NCI-H2107 treated with DMSO at 0.1 percent for 48 hours (cell line): Measurements from ENCODE around the gene TMEM179.

Experiments
- DNase-seq: peaks from one replicate; lab custom pipeline; 2025; ENCODE audit not compliant: unreplicated experiment; lab: John Stamatoyannopoulos, UW

Gene TMEM179

DNA sequence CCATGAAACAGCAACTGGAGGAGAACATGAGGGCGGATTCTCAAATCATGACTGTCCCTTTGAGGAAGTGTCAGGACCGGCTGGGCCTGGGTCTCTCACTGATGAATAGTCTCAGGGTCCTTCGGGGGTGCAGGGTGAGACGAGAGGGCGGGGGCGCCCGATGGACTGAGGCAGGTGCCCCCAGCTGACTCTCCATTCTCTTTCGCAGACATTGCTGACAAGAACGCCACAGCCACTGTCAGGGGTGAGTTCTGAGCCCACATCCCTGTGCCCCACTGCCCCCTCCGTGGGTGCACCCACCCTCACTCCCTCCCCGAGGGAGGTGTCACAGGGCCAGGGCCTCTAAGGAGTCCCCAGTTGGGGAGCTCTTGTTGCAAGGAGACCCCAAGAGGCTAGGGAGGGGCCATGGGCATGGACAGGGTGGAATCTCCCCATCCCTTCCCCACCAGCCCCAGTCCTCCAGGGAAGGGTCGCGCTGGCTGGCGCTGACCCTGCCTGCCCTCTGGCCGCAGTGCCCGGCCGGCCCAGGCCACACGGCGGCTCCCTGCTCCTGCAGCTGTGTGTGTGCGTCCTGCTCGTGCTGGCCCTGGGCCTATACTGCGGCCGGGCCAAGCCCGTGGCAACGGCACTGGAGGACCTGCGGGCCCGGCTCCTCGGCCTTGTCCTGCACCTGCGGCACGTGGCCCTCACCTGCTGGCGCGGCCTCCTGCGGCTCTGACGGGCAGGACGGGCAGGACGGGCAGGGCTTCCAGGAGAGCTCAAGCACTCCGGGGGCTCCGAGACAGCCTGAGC is 16.3 kb downstream of the TMEM179 start:
- peak; percentile 22 for DNase-seq

DNA sequence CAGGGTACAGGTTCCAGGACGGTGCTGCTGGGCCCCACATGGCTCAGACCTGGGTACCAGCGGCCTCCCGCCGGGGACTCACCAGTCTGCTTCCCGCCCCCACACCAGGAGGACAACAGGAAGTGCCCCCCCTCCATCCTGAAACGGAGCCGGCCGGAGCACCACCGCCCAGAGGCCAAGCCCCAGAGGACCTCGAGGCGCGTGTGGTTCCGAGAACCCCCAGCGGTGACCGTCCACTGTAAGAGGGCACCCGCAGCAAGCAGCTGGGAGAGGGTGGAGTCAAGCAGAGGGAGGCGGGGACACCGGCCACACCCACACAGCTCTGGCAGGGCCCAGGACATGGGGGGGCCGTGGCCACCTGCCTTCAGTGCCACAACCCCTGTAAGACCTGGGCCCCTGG is 16.9 kb downstream of the TMEM179 start:
- DNase-seq, result no peak

DNA sequence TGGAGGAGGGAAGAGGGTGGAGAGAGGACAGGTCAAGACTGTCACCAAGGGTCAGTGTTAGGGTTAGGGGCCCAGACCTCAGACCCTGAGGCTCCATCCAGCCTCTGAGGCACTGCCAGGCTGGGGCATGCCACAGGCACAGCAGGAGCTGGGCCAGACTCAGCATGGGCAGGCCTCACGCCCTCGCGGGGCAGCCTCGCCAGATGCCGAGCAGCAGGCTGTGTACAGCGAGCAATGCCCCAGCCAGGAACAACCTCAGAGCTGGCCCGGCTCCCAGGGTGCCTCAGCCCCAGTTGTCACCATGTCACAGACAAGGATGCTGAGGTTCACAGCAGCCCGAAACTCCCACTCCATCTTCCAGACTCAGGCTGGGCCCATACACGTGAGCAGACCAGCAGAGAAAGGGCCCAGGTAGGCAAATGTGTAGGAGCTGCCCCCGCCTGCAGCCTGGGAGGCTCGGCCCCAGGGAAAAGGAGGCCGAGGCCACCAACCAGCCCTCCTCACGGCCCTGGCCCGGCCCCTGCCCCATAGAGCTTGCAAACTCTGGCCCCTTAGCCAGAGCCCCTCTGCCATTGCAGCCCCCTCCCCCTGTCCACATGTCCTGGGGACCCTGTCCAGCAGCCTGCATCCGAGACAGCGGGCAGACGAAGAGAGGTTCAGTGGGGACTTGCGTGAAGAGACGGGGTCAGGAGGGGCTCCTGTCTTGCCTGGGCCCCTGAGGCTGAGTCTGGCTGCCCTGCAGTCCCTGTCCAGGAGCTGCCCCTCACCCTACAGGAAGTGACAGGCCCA is 17.5 kb downstream of the TMEM179 start:
- no peak for DNase-seq

DNA sequence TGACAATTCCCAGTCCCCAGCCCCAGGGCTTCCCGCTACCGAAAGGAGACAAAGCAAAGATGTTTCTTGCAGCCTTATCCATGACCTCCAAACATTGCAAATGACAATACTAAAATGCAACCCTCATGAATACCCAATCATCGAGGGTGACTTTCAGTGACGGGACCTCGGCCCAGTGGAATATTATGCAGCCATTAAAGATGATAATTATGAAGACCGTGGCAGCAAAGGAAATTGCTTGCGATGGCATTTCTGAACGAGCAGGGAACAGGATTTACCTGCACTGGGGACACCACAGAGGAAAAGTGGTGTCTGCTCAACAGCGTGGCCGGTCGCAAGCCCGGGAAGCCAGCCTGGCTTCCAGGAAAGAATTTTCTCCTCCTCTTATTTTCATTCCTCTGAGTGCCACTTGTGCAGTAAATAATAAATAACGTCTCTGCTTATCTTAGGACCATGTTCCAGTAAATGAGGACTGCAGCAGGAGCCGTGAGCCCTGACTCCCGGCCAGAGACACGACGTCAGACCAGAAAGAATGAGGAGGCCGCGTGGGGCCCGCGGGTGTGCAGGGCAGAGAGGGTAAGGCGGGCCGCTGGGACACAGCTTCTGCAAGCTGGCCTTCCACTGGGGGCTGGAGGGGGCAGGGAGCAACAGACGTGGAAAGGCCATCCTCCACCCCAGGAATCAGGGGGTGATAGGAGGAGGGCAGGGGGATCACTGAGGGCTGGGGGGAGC is 18.4 kb downstream of the TMEM179 start:
- DNase-seq, result no peak

DNA sequence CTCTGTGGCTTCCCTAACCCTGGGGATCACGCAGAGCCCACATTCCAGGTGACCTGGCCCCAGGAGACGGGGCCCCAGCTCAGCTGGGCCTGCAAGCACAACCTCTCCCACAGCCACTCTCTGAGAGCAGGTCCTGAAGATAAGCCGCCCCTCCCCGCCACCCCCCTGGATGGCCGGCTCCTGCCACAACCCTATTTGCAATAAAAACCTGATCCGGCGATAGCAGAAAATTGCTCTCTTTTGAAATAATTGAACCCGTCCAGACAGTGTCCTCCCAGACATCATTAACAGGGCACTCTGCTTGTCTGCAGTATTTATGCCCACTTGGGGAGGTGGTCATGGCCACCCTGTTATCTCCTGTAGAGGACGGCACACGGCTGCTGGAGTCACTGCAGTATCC is 20.0 kb downstream of the TMEM179 start:
- no peak for DNase-seq

DNA sequence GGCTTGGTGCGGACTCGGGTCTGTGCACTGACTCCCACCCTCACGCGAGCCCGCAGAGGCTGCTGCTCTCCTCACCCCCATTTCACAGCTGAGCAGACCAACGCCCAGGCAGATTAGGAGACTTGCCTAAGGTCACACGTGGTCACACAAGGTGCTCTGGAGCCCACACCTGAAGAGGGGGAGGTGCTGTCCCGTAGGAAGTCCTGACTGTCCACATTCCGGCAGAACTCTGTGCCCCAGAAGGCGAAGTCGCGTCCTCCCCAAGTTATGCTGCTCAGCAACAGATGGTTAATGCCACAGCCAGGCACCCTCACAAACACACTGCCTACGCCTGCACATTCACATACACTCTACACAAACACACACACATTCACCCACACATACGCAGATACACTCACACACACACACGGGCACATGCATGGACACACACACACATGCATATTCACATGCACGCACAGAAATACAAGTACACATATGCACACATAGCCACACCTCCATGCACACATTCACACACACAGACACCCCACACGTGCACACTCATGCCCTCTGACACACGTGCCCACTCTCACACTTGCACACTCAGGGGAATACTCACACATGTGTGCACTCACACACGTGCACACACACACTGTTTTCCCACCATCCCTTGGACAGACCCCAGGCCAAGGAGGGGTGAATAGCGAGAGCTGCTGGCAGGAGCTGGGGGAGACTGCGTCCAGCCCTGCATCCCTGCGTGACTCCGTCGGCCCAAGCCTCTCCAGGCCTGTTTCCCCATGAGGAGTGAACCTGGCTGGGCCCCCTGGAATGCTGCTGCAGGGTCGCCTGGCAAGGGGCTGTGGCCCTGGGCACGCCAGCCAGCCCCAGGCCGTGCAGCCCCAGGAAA is 20.9 kb downstream of the TMEM179 start:
- no peak for DNase-seq

DNA sequence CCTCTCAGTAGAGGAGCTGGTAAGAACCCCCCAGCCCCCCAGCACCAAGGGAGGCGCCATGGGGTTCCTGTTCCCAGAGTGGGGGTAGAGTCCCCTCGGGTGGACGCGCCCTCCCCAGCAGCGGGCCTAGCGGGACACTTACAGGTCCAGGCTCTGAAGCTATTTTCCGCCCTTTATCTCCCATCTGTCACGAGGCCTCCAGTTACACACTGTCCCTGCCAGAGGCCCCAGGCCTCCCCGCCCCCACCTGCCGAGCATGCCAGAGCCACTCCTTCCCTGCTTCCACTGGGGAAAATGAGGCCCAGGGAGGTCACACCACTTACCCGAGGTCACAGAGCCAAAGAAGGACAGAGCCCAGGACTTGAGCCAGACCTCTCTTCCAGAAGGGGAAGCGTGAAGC is 21.9 kb downstream of the TMEM179 start:
- DNase-seq, result no peak

DNA sequence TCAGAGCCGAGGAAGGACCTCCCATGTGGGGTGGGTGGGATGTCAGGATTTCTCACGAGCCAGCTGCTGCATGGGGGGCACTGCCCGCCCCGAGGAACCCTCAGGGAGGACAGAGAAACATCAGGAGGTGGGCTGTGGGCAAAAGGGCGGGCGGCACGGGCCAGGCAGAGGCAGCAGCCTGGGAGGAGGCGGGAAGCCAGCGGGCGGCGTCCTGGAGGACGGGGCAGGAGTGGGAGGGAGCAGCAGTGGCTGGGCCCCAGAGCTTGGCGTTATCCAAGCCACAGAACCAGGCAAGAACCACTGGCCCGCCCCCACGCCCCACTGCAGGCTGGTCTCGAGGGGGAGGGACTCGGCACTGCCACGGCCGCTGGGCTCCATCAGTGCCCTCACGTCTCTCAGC is 22.6 kb downstream of the TMEM179 start:
- no peak for DNase-seq

DNA sequence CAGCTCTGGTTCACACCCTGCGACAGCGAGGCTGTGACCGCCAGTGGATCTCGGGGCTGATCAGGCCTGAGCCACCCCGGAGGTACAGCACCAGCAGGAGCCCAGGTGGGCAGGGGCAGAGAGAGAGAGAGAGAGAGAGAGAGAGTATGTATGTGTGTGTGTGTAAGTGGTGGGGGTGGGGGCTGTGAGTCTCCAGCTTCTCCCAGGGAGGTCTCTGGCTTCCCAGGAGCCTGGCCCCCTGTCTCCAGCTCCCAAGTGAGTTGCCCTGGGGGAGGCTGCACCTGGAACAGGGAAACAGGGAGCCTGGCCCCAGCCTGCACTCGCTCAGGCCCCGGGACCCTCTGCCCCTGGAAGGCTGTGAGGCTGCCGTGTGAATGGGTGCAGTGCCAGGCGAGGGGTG is 23.1 kb downstream of the TMEM179 start:
- no peak for DNase-seq

DNA sequence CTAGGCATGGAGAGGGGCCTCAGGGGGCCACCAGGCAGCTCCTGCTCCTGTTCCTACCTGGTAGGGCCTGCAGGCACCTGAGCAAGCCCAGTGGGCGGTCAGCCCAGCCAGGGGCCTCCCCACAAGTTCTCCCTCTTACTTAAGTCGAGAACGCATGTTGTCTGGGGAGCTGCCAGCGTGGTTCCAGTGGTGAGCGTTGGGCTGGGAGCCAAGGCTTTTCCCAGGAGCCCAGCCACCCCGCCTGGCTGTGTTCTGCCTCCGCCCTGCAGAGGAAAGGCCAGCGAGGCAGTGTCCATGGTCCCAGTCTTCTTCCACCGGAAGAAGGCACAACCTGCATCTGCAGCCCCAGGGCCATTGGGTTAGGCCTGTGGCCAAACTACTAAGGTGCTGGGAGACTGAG is 23.6 kb downstream of the TMEM179 start:
- peak; percentile 82 for DNase-seq

DNA sequence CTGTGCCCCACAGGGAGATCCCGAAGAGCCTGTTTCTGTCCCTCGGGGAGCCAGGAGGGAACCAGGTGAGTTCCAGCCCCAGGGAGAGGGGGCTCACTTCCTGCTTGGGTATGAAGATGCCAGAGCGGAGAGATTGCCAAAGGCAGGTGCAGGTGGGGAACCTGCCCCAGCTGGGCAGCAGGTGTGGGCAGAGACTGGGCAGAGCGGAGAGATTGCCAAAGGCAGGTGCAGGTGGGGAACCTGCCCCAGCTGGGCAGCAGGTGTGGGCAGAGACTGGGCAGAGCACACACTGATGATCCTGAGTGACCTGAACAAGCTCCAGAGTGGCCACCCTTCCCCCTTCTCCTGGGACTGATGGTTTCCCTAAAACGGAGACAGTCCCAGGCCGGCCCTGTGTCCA is 24.6 kb downstream of the TMEM179 start:
- DNase-seq, result peak; percentile 35

DNA sequence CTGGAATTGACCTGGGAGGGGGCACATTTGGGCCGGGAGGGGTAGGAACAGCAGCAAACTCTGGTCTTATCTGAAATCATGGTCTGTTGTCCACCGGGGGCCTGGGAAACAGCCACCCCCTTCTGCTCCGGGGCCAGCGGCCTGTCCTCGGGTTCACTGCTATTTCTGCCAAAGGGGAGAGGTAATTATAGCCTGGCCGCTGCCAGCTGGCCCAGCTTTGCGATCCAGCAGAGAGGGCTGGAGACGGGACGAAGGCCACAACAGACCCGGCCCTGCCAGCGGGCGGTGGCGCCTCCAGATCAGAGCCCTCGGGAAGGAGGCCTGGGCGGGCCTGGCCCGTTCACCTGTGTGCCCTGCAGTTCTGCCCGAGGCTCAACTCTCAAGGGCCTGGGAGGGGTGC is 25.1 kb downstream of the TMEM179 start, which contains the start of gene C14orf180:
Gene C14orf180, plus strand, starts transcription at position 258 of the 400 bp plus-strand sequence. CDS start 6,667 bp downstream, outside the sequence.
- no peak for DNase-seq

DNA sequence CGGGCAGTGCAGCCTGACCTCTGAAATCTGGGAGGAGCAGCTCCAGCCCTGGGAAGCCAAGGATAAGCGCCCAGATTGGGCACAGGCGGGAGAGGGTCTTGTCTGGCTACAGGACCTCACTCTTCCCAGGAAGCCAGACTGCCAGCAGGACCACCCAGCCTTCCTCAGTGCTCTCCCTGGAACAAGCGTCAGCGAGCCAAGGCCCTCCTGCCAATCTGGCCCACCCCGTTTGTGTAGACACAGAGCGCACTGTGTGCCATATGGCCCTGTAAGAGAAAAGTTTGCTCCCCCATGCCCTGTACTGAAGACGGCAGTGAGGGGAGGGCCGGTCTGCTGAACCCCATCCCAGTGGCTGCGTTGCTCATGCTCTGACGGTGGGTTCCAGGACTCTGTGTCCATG is 26.3 kb downstream of the TMEM179 start:
- no peak for DNase-seq

DNA sequence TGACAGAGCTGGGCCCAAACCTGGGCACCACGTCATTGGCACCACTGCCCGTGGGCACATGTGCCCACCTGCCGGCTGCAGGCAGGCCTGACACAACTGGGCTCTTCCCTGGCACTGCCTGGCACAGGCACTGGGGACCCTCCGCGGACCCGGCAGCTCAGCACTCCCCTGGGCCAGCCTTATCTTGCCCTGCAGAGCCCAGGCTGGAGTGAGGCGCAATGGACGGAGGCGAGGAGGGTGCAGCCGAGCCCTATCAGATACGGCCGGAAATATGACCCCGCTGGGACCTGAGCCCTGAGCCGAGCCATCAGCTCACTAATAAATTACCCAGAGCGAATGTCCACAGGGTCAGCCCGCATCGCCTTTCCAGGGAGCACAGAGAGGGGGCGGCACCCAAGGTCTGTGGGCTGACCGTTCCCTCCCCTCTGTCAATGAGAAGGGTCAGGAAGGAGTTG is 26.7 kb downstream of the TMEM179 start:
- DNase-seq, result no peak

DNA sequence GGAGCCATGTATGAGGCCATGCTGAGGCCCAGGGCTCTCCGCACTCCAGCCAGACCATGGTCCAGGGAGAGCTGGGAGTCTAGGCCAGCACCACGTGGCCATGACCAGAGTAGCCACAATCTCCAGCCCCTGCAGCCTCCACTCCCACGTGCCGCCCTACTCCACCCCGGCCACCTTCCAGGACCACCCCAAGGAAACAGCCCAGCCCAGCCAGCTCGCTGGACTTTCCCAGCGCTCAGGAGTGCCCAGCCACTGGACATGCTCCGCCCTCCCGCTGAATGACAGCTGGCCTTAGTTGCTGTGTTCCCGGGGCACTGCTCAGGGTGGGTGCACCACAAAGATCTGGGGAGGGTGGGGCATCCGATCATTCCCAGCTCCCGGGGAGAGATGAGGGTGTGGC is 27.1 kb downstream of the TMEM179 start:
- DNase-seq, result no peak

DNA sequence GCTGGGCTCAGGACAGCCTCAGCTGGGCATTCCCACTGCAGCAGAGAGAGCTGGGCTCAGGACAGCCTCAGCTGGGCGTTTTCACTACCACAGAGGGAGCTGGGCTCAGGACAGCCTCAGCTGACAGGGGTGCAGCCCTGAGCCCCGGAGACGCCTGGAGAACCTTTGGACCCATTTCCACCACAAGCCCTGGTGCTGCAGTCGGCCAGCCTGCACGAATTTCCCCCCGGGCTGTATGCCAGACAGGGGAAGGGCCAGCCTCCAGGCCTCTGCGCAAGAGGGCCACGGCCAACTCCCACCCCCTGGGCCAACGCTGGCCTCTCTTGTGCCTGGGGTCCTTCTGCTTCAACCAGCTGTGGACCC is 27.6 kb downstream of the TMEM179 start:
- no peak for DNase-seq

DNA sequence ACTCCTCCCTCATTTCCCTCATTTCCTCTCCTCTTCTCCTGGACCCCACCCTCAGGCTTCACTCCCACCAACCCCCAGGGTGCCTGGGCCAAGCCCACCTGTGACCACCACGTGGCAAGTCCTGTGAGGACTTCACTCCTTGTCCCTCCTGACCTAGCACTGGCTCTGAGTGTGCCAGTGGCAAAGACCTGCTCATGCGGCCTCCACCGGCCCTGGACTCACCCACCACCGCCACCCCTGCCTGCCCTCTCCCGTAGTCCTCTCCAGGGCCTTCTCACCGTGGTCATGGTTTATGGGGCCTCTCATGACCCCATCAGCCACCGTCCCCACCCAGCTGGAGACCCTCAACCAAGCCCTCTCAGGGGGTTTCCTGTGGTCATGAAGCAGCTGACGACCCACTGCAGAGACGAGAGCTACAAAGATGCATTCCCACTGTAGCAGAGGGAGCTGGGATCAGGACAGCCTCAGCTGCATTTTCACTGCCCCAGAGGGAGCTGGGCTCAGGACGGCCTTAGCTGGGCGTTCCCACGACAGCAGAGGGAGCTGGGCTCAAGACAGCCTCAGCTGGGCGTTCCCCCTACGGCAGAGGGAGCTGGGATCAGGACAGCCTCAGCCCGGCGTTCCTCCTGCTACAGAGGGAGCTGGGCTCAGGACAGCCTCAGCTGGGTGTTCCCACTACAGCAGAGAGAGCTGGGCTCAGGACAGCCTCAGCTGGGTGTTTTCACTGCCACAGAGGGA is 28.2 kb downstream of the TMEM179 start:
- DNase-seq, result no peak

DNA sequence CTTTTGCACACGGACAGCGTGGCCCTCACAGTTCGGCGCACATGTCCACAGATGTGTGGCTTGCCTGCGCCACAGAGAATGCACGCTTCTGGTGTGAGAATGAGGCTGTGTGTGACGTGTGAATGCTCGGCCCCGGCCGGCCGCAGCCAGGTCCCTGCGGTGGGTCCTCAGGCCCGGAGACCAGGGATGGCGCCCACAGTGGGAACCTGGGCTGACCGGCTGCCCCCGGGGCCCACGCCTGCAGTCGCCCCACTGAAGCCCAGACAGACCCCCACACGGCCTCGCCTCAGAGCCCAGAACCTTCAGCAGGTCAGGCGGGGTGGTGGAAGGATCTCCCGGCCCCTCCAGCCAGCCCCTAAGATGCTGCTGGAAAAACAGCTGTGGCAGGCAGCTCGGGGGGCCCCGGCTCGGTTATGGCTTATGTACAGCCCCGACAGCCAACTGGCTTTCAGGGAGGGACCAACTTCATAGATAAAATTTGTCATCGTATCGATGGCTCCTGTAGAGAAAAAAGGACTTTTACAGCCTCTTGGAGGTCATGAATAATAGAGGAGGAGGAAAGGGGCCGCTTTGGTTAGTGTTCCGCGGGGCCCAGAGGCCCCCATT is 29.5 kb downstream of the TMEM179 start:
- DNase-seq, result no peak

DNA sequence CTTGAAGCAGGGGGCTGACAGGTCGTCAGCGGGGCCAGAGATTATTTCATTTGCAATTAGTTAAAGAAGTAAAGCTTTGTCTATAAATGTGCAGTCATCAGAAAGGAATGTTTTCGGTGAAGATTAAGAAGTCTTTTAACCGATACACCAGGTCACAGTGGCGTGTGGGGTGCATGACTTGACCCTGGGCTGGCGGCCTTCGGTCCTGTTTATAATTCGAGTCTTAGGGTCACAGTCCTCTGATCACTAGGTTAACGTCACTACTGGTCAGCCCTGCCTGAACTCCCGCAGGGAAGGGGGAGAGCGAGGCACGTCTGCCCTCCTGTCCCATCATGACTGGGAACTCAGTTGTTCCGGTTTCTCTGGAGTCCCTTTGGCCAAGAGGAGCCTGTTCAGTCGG is 30.0 kb downstream of the TMEM179 start:
- no peak for DNase-seq

DNA sequence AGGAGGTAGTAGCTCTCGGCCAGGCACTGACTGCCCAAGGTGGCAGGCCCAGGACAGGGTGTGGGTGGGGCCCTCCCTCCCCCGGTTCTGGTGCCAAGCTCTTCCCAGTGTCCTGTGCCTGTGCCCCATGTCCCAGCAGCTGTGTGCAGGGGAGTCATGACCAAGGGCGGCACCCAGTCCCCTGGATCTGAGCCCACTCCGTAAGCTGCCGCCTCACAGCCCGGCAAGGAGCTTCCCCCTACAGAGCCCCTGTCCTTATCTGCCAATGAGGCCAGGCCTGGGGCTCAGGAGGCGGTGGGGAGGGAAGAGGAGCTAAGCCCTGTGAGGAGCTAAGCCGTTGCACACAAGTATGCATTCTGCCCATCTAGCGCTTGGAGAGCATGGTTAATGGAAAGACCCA is 30.6 kb downstream of the TMEM179 start:
- DNase-seq, result no peak
